Skeletal muscle satellite cell (primary cell): Measurements from ENCODE around the gene PKD2.
"Not testable (repeated sequence)": the region's sequence is repeated elsewhere in the genome, so short reads cannot be mapped to it uniquely, and the experiment has no call there.

Experiments
- H3K27me3 ChIP-seq: 2 replicates; pipeline ENCODE4 v1.7.0; 2013; ENCODE audit warnings: low read length; ENCODE audit not compliant: control insufficient read depth, insufficient read depth
- H3K36me3 ChIP-seq: 2 replicates; pipeline ENCODE4 v1.7.0; 2013; ENCODE audit warnings: mild to moderate bottlenecking, control low read depth, low read length; ENCODE audit not compliant: insufficient read depth
- H3K4me1 ChIP-seq: 2 replicates; pipeline ENCODE4 v1.7.0; 2013; ENCODE audit warnings: low read length; ENCODE audit not compliant: control insufficient read depth, insufficient read depth
- H3K4me2 ChIP-seq: 2 replicates; pipeline ENCODE4 v1.7.0; 2013; ENCODE audit warnings: mild to moderate bottlenecking, low read length
- H3K4me3 ChIP-seq: 2 replicates; pipeline ENCODE4 v1.7.0; 2013; ENCODE audit warnings: low read length
- H3K9ac ChIP-seq: 2 replicates; pipeline ENCODE4 v1.7.0; 2013; ENCODE audit warnings: mild to moderate bottlenecking, low read depth, low read length, moderate library complexity
- H3K9me3 ChIP-seq: replicated peaks from 2 replicates; pipeline ENCODE4 v1.7.0; 2013; ENCODE audit warnings: mild to moderate bottlenecking, control low read depth, low read length
- small RNA-seq: library from RNA; depleted of rRNA; stranded (forward); fragments of <200 nt; gene quantifications from one replicate; pipeline ENCODE3, GENCODE V24; 2012

Gene PKD2

GRCh38 chr4:88107406-88108107 lies 100.1 kb downstream of the PKD2 start:
- Histone ChIP-seq H3K9ac (no peak overlapping the region), H3K9me3 (no peaks in the 10 kb centered on the region), H3K36me3 (no peaks in the 10 kb centered on the region), H3K4me2 (no peak overlapping the region), H3K4me3 (no peak overlapping the region), H3K27me3 (no peaks in the 10 kb centered on the region), H3K4me1 (peaks cover 43% of the 10 kb centered on the region)

DNA sequence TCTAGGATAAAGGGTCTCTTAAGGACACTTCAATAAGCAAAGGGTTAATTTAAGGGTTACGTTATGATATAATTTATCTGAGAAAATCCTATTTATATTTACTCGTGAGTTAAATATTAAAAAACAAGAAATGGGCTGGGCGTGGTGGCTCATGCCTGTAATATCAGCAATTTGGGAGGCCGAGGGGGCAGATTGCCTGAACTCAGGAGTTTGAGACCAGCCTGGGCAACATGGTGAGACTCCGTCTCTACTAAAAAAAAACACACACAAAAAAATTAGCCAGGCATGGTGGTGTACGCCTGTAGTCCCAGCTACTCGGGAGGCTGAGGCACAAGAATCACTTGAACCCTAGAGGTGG lies 100.7 kb downstream of the PKD2 start:
- H3K36me3 ChIP-seq, H3K9ac ChIP-seq, H3K4me3 ChIP-seq, H3K4me2 ChIP-seq, H3K27me3 ChIP-seq, H3K9me3 ChIP-seq: not testable (repeated sequence)
- H3K4me1 ChIP-seq, result peaks cover 43% of the 10 kb centered on the region

DNA sequence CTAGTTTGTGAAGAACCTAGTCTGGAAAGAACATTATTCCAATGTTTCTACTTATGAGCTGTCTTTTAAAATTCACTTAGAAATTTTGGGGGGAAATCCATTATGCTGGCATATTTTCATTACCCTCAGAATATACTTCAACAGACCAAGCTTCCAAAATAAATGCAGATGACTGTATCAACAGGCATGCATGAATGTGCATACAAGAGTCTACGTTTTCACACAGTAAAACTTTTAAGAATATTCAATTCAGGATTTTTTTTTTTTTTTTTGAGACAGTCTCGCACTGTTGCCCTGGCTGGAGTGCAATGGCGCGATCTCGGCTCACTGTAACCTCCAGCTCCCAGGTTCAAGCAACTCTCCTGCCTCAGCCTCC lies 101.3 kb downstream of the PKD2 start:
- Histone ChIP-seq H3K27me3 (no peaks in the 10 kb centered on the region), H3K36me3 (no peaks in the 10 kb centered on the region), H3K4me1 (peaks cover 43% of the 10 kb centered on the region), H3K4me2 (no peak overlapping the region), H3K9me3 (no peaks in the 10 kb centered on the region), H3K4me3 (no peak overlapping the region), H3K9ac (no peak overlapping the region)

GRCh38 chr4:88109123-88109881 lies 101.9 kb downstream of the PKD2 start:
- H3K9me3 ChIP-seq, result no peaks in the 10 kb centered on the region
- no peak overlapping the region for H3K4me3 ChIP-seq
- H3K27me3 ChIP-seq, result no peaks in the 10 kb centered on the region
- H3K36me3 ChIP-seq, result no peaks in the 10 kb centered on the region
- no peak overlapping the region for H3K4me2 ChIP-seq
- H3K4me1 ChIP-seq, result peaks cover 42% of the 10 kb centered on the region
- no peak overlapping the region for H3K9ac ChIP-seq

- no peaks in the 10 kb centered on the region for H3K36me3 ChIP-seq
- no peak overlapping the region for H3K9ac ChIP-seq
- H3K9me3 ChIP-seq, result no peaks in the 10 kb centered on the region
Measured at GRCh38 chr4:88110826-88111225, 103.4 kb downstream of the PKD2 start.

DNA sequence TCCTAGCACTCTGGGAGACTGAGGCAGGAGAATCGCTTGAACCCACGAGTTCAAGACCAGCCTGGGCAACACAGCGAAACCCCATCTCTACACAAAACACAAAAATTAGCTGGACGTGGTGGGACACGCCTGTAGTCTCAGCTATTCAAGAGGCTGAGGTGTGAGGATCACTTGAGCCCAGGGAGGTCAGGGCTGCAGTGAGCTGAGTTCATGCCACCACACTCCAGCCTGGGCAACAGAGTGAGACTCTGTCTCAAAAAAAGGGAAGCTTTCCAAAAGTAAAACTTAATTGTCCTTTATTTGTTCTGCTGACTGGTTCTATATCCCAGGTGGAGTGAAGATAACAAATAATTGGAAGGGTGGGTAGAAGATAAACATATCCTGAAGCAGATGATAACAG lies 105.4 kb downstream of the PKD2 start:
- H3K4me3 ChIP-seq, result no peak overlapping the region
- H3K9ac ChIP-seq, result no peak overlapping the region
- H3K4me1 ChIP-seq, result peaks cover 10% of the 10 kb centered on the region

More at GRCh38 chr4:88110826-88111225, 103.4 kb downstream of the PKD2 start:
- H3K4me3 ChIP-seq, result no peak overlapping the region
- peaks cover 29% of the 10 kb centered on the region for H3K4me1 ChIP-seq
- no peaks in the 10 kb centered on the region for H3K27me3 ChIP-seq
- no peak overlapping the region for H3K4me2 ChIP-seq

GRCh38 chr4:88115587-88115986 lies 108.2 kb downstream of the PKD2 start:
- H3K9me3 ChIP-seq, result peaks cover 5% of the 10 kb centered on the region
- H3K9ac ChIP-seq, result no peak overlapping the region
- no peak overlapping the region for H3K4me3 ChIP-seq
- no peaks in the 10 kb centered on the region for H3K4me1 ChIP-seq
- H3K36me3 ChIP-seq, result no peaks in the 10 kb centered on the region
- H3K4me2 ChIP-seq, result no peak overlapping the region
- no peaks in the 10 kb centered on the region for H3K27me3 ChIP-seq

More for the DNA sequence above, 105.4 kb downstream of the PKD2 start:
- H3K9me3 ChIP-seq, result no peaks in the 10 kb centered on the region
- no peaks in the 10 kb centered on the region for H3K27me3 ChIP-seq
- H3K36me3 ChIP-seq, result no peaks in the 10 kb centered on the region
- no peak overlapping the region for H3K4me2 ChIP-seq

DNA sequence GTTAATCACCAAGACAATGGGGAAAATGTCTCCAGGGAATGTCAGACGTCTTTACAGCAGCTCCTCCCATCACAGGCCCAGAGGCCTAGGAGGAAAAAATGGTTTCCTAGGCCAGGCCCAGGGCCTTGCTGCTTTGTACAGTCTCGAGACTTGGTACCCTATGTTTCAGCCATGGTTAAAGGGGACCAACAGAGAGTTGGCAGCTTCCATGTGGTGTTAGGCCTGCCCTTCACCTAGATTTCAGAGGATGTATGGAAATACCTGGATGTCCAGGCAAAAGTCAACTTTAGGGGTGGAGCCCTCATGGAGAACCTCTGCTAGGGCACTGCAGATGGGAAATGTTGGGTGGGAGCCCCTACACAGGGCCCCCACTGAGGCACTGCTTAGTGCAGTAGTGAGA lies 112.5 kb downstream of the PKD2 start:
- Histone ChIP-seq H3K4me2 (no peak overlapping the region), H3K36me3 (no peaks in the 10 kb centered on the region), H3K27me3 (no peaks in the 10 kb centered on the region), H3K4me3 (no peak overlapping the region), H3K9ac (no peak overlapping the region), H3K4me1 (no peaks in the 10 kb centered on the region), H3K9me3 (peaks cover 5% of the 10 kb centered on the region)

GRCh38 chr4:88122260-88122659 lies 114.8 kb downstream of the PKD2 start:
- not testable (repeated sequence) for H3K4me1 ChIP-seq, H3K27me3 ChIP-seq, H3K36me3 ChIP-seq, H3K9ac ChIP-seq, H3K9me3 ChIP-seq, H3K4me2 ChIP-seq, H3K4me3 ChIP-seq

Small RNAs within 50 kb of the gene (small RNA-seq; reads per million reads assigned to genes)
- 0.35 reads per million for gene RNU1-36P
